Keratinocyte (primary cell): Measurements from ENCODE around the gene ZNF521. TPM values are rescaled to one million over a fixed set of nuclear protein-coding genes. Genes with fewer than 3 reads are reported as not detected.

Experiments used
- DNase-seq: peaks from one replicate; pipeline ENCODE4 v3.0.0-alpha.2; 2011; ENCODE audit warnings: low read depth, missing footprints, low spot score
- FAIRE-seq: peaks from 2 replicates; lab custom pipeline; 2011; peaks lifted over from hg19 to GRCh38; lab: Jason Lieb, UNC
- H2AFZ ChIP-seq: 2 replicates; pipeline ENCODE4 v1.6.0; 2012; ENCODE audit warnings: low read length, control low read depth, inconsistent platforms; ENCODE audit not compliant: control insufficient read depth
- H3K27ac ChIP-seq: 2 replicates; pipeline ENCODE4 v1.5.1; 2011; ENCODE audit warnings: low read length; ENCODE audit not compliant: control insufficient read depth, insufficient read depth
- H3K27me3 ChIP-seq: 3 replicates; pipeline ENCODE4 v1.6.0; 2011; ENCODE audit warnings: low read length; ENCODE audit not compliant: control insufficient read depth, insufficient read depth; ENCODE audit errors: extremely low read depth
- H3K36me3 ChIP-seq, 2 experiments: 2 replicates in 1 of 2; 3 replicates in 1 of 2; pipeline ENCODE4 v1.5.1; 2011; ENCODE audit warnings: low read length in 2 of 2, mild to moderate bottlenecking in 1 of 2; ENCODE audit not compliant: control insufficient read depth in 2 of 2, insufficient read depth in 2 of 2; ENCODE audit errors: extremely low read depth in 1 of 2
- H3K4me1 ChIP-seq: 3 replicates; pipeline ENCODE4 v1.5.1; 2011; ENCODE audit warnings: low read length; ENCODE audit not compliant: control insufficient read depth, insufficient read depth; ENCODE audit errors: extremely low read depth
- H3K4me2 ChIP-seq: 3 replicates; pipeline ENCODE4 v1.6.0; 2011; ENCODE audit warnings: low read depth, low read length; ENCODE audit not compliant: control insufficient read depth, insufficient read depth; ENCODE audit errors: extremely low read depth
- H3K4me3 ChIP-seq, 3 experiments: fragments of 200-600 bp in 1 of 3; sonication (generic) in 1 of 3; 2 replicates in 2 of 3; 3 replicates in 1 of 3; pipeline ENCODE4 v1.5.1; 2011 to 2016; ENCODE audit warnings: low read length in 3 of 3, mild to moderate bottlenecking in 3 of 3, control low read depth in 2 of 3, inconsistent platforms in 1 of 3, low read depth in 1 of 3, mixed read lengths in 1 of 3, mixed run types in 1 of 3, moderate library complexity in 1 of 3; ENCODE audit not compliant: control insufficient read depth in 2 of 3, insufficient read depth in 2 of 3; ENCODE audit errors: extremely low read depth in 1 of 3
- H3K79me2 ChIP-seq: 2 replicates; pipeline ENCODE4 v1.6.0; 2012; ENCODE audit warnings: low read length; ENCODE audit not compliant: control insufficient read depth, insufficient read depth
- H3K9ac ChIP-seq: 3 replicates; pipeline ENCODE4 v1.6.0; 2011; ENCODE audit warnings: low read length; ENCODE audit not compliant: control insufficient read depth, insufficient read depth; ENCODE audit errors: extremely low read depth
- H3K9me1 ChIP-seq: 3 replicates; pipeline ENCODE4 v1.6.0; 2011; ENCODE audit warnings: low read length; ENCODE audit not compliant: control insufficient read depth, insufficient read depth; ENCODE audit errors: extremely low read depth
- H3K9me3 ChIP-seq: 2 replicates; pipeline ENCODE4 v1.5.1; 2012; ENCODE audit warnings: low read depth, low read length; ENCODE audit not compliant: control insufficient read depth
- H4K20me1 ChIP-seq: 3 replicates; pipeline ENCODE4 v1.6.0; 2011; ENCODE audit warnings: low read length; ENCODE audit not compliant: control insufficient read depth, insufficient read depth; ENCODE audit errors: extremely low read depth
- CTCF ChIP-seq, 3 experiments: IDR thresholded peaks in 1 of 3; conservative IDR thresholded peaks in 1 of 3; optimal IDR thresholded peaks in 1 of 3; 2 replicates in 2 of 3; 3 replicates in 1 of 3; pipeline versions ENCODE3 to v1.5.1; 2011; ENCODE audit warnings: low read length in 3 of 3, mild to moderate bottlenecking in 3 of 3, moderate library complexity in 2 of 3, control low read depth in 1 of 3, inconsistent platforms in 1 of 3; ENCODE audit not compliant: insufficient read depth in 2 of 3; ENCODE audit errors: extremely low read depth in 1 of 3
- EZH2 ChIP-seq: IDR thresholded peaks from one replicate; pipeline ENCODE4 v1.6.1; 2012; ENCODE audit warnings: inconsistent platforms, mild to moderate bottlenecking, low read length, moderate library complexity
- dilution Hi-C: fragments of 300-500 bp; cut with MboI; formaldehyde crosslinking; loops from one replicate; pipeline ENCODE4 v1.7.0; 2020; ENCODE audit warnings: low sequenced_read_pairs; ENCODE audit not compliant: extremely low pct_ligation_motif_present
- polyA plus RNA-seq, 5 experiments: library from polyadenylated mRNA; depleted of rRNA in 3 of 5; stranded (reverse) in 3 of 5; stranded (forward) in 1 of 5; unstranded in 1 of 5; fragments of >200 nt; gene quantifications; 1 replicate in 1 of 5; 2 replicates in 3 of 5; 3 replicates in 1 of 5; pipeline versions ENCODE4 v1.2.1 to v1.2.3, GENCODE V29; 2011 to 2012; ENCODE audit warnings: missing spikeins in 2 of 5, low read depth in 1 of 5, low replicate concordance in 1 of 5

ZNF521 gene
- polyA plus RNA-seq, 1 donor (not counting 4 experiments of a cell fraction or from before 2014, with no cell fraction given), result 0.07 TPM

DNA sequence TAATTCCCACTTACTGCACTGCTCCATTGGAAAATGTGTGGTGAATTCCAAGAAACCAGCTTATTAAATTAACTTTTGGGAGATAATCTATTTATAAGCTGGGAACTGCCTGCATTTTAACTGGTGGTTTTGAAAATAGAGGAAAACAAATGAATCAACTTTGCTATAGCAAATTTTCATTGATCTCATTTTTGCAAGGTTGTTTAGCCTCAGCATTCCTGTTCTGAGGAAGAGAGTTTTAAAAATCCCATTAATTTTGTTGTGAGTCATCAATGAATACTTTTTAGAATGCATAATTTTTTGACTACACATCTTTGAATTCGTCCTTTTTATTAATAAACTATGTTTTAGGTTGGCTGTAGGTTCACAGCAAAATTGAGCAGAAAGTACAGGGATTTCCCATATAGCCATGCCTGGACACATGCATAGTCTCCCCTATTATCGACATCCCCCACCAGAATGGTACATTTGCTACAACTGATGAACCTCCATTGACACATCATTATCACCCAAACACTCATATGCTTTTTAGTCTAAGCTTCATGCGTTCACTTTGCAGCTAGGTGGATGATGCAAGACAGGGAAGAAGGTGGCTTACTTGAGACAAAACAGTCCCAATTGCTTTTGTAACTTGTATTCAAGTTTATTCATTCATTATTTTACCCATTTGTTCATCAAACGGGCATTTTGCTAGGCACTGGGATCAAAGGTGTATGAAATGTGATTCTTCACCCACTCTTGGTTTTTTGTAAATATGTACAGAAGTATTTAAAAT is 106.9 kb downstream of the ZNF521 start:
- no peaks in the 10 kb centered on the region for H3K4me1 ChIP-seq
- no peaks in the 10 kb centered on the region for H3K36me3 ChIP-seq
- H3K27ac ChIP-seq, result no peak overlapping the region
- no peaks in the 10 kb centered on the region for H3K9me3 ChIP-seq
- H3K9ac ChIP-seq, result no peak overlapping the region
- H3K79me2 ChIP-seq, result no peaks in the 10 kb centered on the region
- no peak overlapping the region for H2AFZ ChIP-seq
- H3K4me3 ChIP-seq, result no peak overlapping the region
- dilution Hi-C loops, result no loop called here
- no peaks in the 10 kb centered on the region for H3K27me3 ChIP-seq
- no peaks in the 10 kb centered on the region for H3K9me1 ChIP-seq
- H3K4me2 ChIP-seq, result no peak overlapping the region
- FAIRE-seq, result no peak
- H4K20me1 ChIP-seq, result no peaks in the 10 kb centered on the region
- TF ChIP-seq EZH2, result no peak
- TF ChIP-seq CTCF (optimal IDR thresholded peaks at IDR 0.05 in 1 of 3, IDR thresholded peaks at IDR 0.05 in 1 of 3, conservative IDR thresholded peaks at IDR 0.05 in 1 of 3; ENCODE audit: extremely low read depth in 1 of 3, insufficient read depth in 2 of 3, low read length in 3 of 3), result no peak
- DNase-seq, result no peak

DNA sequence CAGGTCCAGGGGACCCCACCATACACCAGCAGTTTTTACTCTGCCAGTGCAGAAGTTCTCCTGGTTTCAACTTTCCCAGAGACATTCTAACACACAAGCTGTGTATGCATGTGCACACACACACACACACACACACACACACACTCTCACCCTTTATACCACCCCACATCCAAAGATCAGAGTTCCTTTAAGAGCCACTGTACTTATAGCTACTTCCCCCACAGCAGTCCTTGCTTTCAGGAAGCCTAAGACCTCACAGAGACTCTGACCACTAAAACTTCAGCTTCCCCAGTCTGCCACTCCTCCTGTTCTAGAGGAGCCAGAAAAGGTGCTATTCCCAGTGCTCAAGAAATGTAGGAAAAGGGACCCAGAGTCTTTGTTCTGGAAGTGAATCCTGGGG is 107.8 kb downstream of the ZNF521 start:
- Histone ChIP-seq H3K9me3 (no peaks in the 10 kb centered on the region), H2AFZ (no peak overlapping the region), H3K9me1 (no peaks in the 10 kb centered on the region), H3K36me3 (no peaks in the 10 kb centered on the region), H3K79me2 (no peaks in the 10 kb centered on the region), H3K27ac (no peak overlapping the region), H3K27me3 (no peaks in the 10 kb centered on the region), H3K4me1 (no peaks in the 10 kb centered on the region), H4K20me1 (no peaks in the 10 kb centered on the region), H3K4me3 (no peak overlapping the region), H3K4me2 (no peak overlapping the region), H3K9ac (no peak overlapping the region)
- dilution Hi-C loops, result no loop called here
- no peak for FAIRE-seq
- DNase-seq, result no peak
- TF ChIP-seq EZH2, result no peak
- no peak for TF ChIP-seq CTCF (optimal IDR thresholded peaks at IDR 0.05 in 1 of 3, IDR thresholded peaks at IDR 0.05 in 1 of 3, conservative IDR thresholded peaks at IDR 0.05 in 1 of 3; ENCODE audit: extremely low read depth in 1 of 3, insufficient read depth in 2 of 3, low read length in 3 of 3)
